COLO829 (cell line): Measurements from ENCODE around the gene MAN1A1.

Source experiments
- DNase-seq: peaks from one replicate; pipeline ENCODE4 v3.0.0; 2012; ENCODE audit warnings: low spot score

Gene MAN1A1

GRCh38 chr6:119234457-119234856 is 115.1 kb downstream of the MAN1A1 start:
- DNase-seq: no peak

GRCh38 chr6:119233312-119233984 is 116.1 kb downstream of the MAN1A1 start:
- DNase-seq: no peak

GRCh38 chr6:119231394-119231793 is 118.2 kb downstream of the MAN1A1 start:
- no peak for DNase-seq

GRCh38 chr6:119230160-119230559 is 119.4 kb downstream of the MAN1A1 start:
- DNase-seq: no peak

- no peak for DNase-seq
Observed at GRCh38 chr6:119227377-119227776, 122.2 kb downstream of the MAN1A1 start.

- DNase-seq: no peak
Observed at GRCh38 chr6:119226089-119226488, 123.5 kb downstream of the MAN1A1 start.

- no peak for DNase-seq
Observed at GRCh38 chr6:119224095-119224701, 125.4 kb downstream of the MAN1A1 start.

- DNase-seq: no peak
Observed at GRCh38 chr6:119220452-119220851, 129.1 kb downstream of the MAN1A1 start.

GRCh38 chr6:119218548-119218947 is 131.0 kb downstream of the MAN1A1 start:
- no peak for DNase-seq

- no peak for DNase-seq
Observed at GRCh38 chr6:119215885-119216590, 133.5 kb downstream of the MAN1A1 start.

GRCh38 chr6:119215309-119215708 is 134.3 kb downstream of the MAN1A1 start:
- no peak for DNase-seq

GRCh38 chr6:119210596-119210995 is 139.0 kb downstream of the MAN1A1 start:
- no peak for DNase-seq

- DNase-seq: no peak
Observed at GRCh38 chr6:119209452-119210205, 139.9 kb downstream of the MAN1A1 start.

- no peak for DNase-seq
Observed at GRCh38 chr6:119207971-119208725, 141.4 kb downstream of the MAN1A1 start.

GRCh38 chr6:119207327-119207726 is 142.2 kb downstream of the MAN1A1 start:
- no peak for DNase-seq

- DNase-seq: no peak
Observed at GRCh38 chr6:119205911-119206618, 143.5 kb downstream of the MAN1A1 start.

- no peak for DNase-seq
Observed at GRCh38 chr6:119204719-119205118, 144.8 kb downstream of the MAN1A1 start.

GRCh38 chr6:119201480-119201879 is 148.1 kb downstream of the MAN1A1 start:
- DNase-seq: no peak

- DNase-seq: no peak
Observed at GRCh38 chr6:119200512-119201175, 148.9 kb downstream of the MAN1A1 start.

- no peak for DNase-seq
Observed at GRCh38 chr6:119197271-119197670, 152.3 kb downstream of the MAN1A1 start.

- no peak for DNase-seq
Observed at GRCh38 chr6:119196715-119197114, 152.8 kb downstream of the MAN1A1 start.
